GM18508 (cell line): ENCODE measurements around the gene TIGD7.
"Not testable (repeated sequence)": the region's sequence is repeated elsewhere in the genome, so short reads cannot be mapped to it uniquely, and the experiment has no call there.

ENCODE experiments used
- ATAC-seq: cut with Tn5 transposase; IDR thresholded peaks from one replicate; pipeline ENCODE4 v1.9.1; 2021; ENCODE audit warnings: moderate number of reproducible peaks; ENCODE audit not compliant: insufficient read depth, unreplicated experiment

The TIGD7 gene

GRCh38 chr16:3283543-3284447 lies 21.4 kb downstream of the TIGD7 start:
- no peak for ATAC-seq

DNA sequence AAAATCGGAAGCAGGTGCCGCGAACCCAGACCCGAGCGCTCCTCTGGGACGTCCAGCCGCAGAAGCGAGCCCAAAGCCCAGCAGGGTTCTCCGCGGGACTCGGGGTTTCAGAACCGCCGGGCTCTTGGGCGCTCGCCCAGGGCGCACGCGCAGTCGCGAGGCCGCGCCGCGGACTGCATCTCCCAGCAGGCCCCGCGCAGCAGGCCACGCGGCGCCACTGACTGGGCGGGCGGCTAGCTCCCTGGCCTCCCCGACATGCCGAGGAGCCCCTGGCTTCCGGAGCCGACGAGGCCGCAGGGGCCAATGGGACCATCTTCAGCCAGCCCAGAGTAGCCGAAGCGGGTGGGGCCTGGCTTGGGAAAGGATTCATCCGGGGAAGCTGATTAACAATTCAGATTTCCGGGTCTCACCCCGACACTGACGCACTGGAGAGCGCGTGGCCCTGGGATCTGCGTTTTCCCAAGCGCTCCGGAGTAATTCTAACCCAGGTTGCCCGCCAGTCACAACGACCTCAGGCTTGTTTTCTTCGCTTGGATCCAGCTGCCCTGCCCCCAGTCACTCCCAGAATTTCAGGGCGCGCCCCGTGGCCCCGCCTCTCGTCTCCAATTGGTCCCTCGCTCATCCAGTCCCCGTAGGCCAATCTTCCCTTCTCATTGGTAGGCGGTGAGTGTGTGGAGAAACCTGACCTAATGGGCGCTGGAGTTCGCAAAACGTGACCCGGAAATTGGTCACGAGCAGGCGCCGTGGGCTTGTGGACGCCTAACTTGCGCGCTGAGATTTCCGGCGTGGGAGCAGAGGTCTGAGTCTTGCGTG lies 22.3 kb downstream of the TIGD7 start, which contains the start of gene ZNF263:
TSS of gene ZNF263 (plus strand) at position 762 of the 813 bp plus-strand sequence. CDS start 328 bp downstream, outside the sequence.
- ATAC-seq, result peak; percentile 52

GRCh38 chr16:3282103-3282729 lies 23.0 kb downstream of the TIGD7 start:
- ATAC-seq, result peak; percentile 5

DNA sequence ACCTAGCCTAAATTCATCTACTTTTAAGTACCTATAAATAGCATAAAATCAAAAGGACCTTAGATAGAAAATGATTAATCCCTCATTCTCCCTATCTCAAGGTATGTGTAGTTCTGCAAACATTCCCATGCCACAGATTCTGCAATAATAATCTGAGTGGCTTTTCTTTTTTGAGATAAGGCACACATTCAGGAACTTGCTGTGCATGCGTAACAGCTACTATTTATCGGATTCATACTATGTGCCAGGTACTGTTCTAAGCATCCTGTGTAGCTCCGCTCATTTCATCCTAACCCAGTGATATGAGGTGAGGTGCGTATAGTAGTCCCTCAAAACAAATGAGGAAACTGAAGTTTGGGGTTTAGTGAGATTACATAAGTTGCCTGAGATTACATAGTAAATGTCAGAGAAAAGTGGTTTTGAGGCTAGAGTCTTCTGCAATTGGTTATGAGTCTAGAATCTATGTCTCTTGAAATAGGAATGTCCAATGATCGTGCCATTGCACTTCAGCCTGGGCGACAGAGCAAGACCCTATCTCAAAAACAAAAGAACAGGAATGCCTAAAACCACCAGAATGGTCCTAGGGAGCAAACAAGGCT lies 23.9 kb downstream of the TIGD7 start:
- ATAC-seq, result no peak

- ATAC-seq, result no peak
Measured at GRCh38 chr16:3276679-3277078, 28.6 kb downstream of the TIGD7 start.

DNA sequence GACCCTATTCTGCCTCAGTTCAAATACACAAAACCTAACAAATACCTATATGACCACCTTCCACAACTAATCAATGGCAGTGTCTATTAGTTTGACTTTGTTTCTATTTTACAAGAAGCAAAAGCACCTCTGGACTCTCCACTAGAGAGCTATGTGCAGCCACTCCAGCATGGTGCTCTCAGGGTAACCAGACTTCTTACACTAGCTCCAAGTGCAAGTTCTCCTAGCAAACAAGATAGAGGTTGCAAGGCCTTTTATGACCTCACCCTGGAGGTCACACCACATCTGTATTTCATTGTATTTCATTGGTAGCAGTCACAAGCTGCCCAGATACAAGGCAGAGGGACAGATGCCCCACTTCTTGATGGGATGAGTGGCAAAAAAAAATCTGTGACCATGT lies 30.3 kb downstream of the TIGD7 start:
- no peak for ATAC-seq

GRCh38 chr16:3274490-3274889 lies 30.7 kb downstream of the TIGD7 start:
- no peak for ATAC-seq

- not testable (repeated sequence) for ATAC-seq
Measured at GRCh38 chr16:3271281-3271680, 33.9 kb downstream of the TIGD7 start.

- ATAC-seq, result not testable (repeated sequence)
Measured at GRCh38 chr16:3270718-3271117, 34.5 kb downstream of the TIGD7 start.

- no peak for ATAC-seq
Measured at GRCh38 chr16:3268294-3268693, 36.9 kb downstream of the TIGD7 start.

- no peak for ATAC-seq
Measured at GRCh38 chr16:3266873-3267537, 38.2 kb downstream of the TIGD7 start.

DNA sequence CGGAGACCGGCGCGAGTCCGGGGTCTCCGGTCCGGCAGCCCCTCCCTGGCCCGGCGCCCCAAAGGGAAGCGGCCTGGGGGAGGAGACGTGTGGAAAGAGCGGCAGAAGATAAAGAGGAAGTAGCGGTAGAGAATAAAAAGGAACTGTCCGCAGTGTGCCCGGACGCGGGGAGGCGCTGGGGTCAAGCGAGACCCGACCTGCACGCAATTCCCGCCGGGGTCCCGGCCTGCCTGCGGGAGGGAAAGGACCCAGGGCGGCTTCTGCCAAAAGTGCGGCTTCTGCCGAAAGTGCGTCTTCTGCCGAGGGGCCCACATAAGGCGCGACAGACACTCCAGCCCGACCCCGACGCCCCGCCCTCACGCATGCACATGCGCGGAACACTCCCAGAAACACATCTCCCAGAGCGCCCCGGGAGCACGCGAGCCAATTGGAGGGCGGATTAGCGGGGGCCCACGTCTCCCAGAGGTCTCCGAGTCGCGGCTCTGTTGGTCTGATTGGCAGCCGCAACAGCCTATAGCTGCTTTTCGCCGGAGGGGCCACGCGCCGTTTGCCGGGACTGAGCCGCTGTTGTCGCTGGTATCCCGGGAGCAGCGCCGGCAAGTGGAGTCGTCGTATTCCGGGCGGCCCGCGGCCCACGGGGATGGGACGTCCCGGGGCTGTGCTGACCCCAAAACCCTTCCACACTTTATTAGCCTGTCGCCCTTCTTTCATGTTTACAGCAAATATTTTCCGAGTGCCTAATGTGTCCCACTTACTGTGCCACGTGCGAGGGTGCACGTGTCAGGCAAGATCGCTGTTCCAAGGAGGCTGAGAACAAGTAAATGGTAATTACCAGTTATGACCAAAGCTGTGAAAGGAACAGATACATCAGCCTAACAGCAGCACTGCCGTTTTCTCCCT lies 40.8 kb downstream of the TIGD7 start:
- ATAC-seq, result peak; percentile 51

- ATAC-seq, result no peak
Measured at GRCh38 chr16:3262517-3262916, 42.7 kb downstream of the TIGD7 start.

DNA sequence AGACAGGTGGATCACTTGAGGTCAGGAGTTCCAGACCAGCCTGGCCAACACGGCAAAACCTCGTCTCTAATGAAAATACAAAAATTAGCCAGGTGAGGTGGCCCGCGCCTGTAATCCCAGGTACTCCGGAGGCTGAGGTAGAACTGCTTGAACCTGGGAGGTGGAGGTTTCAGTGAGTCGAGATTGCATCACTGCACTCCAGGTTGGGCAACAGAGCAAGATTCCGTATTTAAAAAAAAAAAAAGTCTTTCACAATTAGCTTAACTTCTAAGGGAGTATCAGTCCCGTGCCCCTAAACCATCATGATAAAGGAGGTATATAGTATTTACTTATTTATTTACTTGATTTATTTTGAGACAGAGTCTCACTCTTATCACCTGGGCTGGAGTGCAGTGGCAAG lies 45.4 kb downstream of the TIGD7 start:
- ATAC-seq, result no peak

GRCh38 chr16:3256866-3257465 lies 48.3 kb downstream of the TIGD7 start:
- ATAC-seq, result no peak

- ATAC-seq, result no peak
Measured at GRCh38 chr16:3256146-3256865, 48.9 kb downstream of the TIGD7 start, which contains the start of gene MEFV. Gene MEFV (minus strand): TSS chr16:3256633. CDS start chr16:3256587, 46 bp downstream.

- ATAC-seq, result no peak
Measured at GRCh38 chr16:3254309-3254708, 50.9 kb downstream of the TIGD7 start.

- ATAC-seq, result no peak
Measured at GRCh38 chr16:3252967-3253366, 52.3 kb downstream of the TIGD7 start.
